Measurements from ENCODE around the gene SLC66A1. TPM values are rescaled to one million over a fixed set of nuclear protein-coding genes. Genes with fewer than 3 reads are reported as not detected.

The SLC66A1 gene
- polyA plus RNA-seq, 2 of the 4 experiments (the other 2 are of a cell fraction) = 5.6 to 12.6 TPM

GRCh38 chr1:19310061-19310460 lies 2.1 kb upstream of the SLC66A1 start:
- POLR2A ChIA-PET = no interaction called here
- peaks cover 17% of the 10 kb centered on the region; the same call in 2 of the 3 replicates for H3K4me1 ChIP-seq
- ATAC-seq = no peak

GRCh38 chr1:19310720-19311502 lies 1.2 kb upstream of the SLC66A1 start:
- peak overlapping the region; percentile 84 to 94 for H3K27ac ChIP-seq
- H3K4me3 ChIP-seq = peak overlapping the region; percentile 79
- H3K4me1 ChIP-seq = peaks cover 17% of the 10 kb centered on the region; the same call in 2 of the 3 replicates
- ChIA-PET CTCF (interaction anchor here (1.5 kb wide), 1 partner anchor 30 kb away, joined by 5 read pairs; no protein-coding TSS in a partner anchor), POLR2A (no interaction called here)
- 50% methylated on average over 13 of the region's 13 CpGs for WGBS (ENCODE audit: missing lambda C conversion rate)
- ATAC-seq = peak in 1 of 2 experiments; percentile 21; a peak in 3 of 6 replicates
- peak overlapping the region; percentile 86 for H3K4me2 ChIP-seq
- H3K9me3 ChIP-seq = no peaks in the 10 kb centered on the region
- DNase-seq (ENCODE audit: low read depth in 1 of 2, low spot score in 1 of 2) = no peak
- no peak for FAIRE-seq
- TF ChIP-seq E2F6 (IDR thresholded peaks at IDR 0.05; ENCODE audit: borderline replicate concordance, low read depth) = no peak
- no peak for TF ChIP-seq PBX3 (IDR thresholded peaks at IDR 0.05)
- TF ChIP-seq CBX8 (IDR thresholded peaks at IDR 0.05) = no peak
- TF ChIP-seq SREBF2 (IDR thresholded peaks at IDR 0.05) = no peak

More at GRCh38 chr1:19310061-19310460, 2.1 kb upstream of the SLC66A1 start:
- DNase-seq (ENCODE audit: low read depth in 1 of 2, low spot score in 1 of 2) = no peak
- Histone ChIP-seq H3K4me2 (no peak overlapping the region), H3K9me3 (no peaks in the 10 kb centered on the region), H3K4me3 (no peak overlapping the region), H3K27ac (no peak overlapping the region)
- CTCF ChIA-PET = interaction anchor here (1.0 to 1.3 kb wide), 3 partner anchors 54 to 344 kb away, joined by 3 read pairs; no protein-coding TSS in a partner anchor
- 94% methylated on average over 7 of the region's 7 CpGs for WGBS (ENCODE audit: missing lambda C conversion rate)
- TF ChIP-seq TP53 (CRISPR knock-in tag; IDR thresholded peaks at IDR 0.05) (no peak), EHMT2 (IDR thresholded peaks at IDR 0.05; ENCODE audit: low read depth) (no peak), MAZ (IDR thresholded peaks at IDR 0.05; ENCODE audit: borderline replicate concordance, low read depth, low read length) (no peak), NFE2L2 (conservative IDR thresholded peaks at IDR 0.05; ENCODE audit: low read length) (no peak)
- no peak for FAIRE-seq

- no peak for FAIRE-seq
- Histone ChIP-seq H3K4me3 (peak overlapping the region; percentile 79), H3K9me3 (no peaks in the 10 kb centered on the region), H3K4me2 (peak overlapping the region; percentile 86), H3K27ac (peak overlapping the region; percentile 84 to 94), H3K4me1 (peaks cover 17% of the 10 kb centered on the region; the same call in 2 of the 3 replicates)
- DNase-seq (ENCODE audit: low read depth in 1 of 2, low spot score in 1 of 2) = peak in 1 of 2 experiments; percentile 21
- ATAC-seq = peak in 1 of 2 experiments; percentile 54; a peak in 5 of 6 replicates
- TF ChIP-seq BHLHE40 (IDR thresholded peaks at IDR 0.05; ENCODE audit: low read depth, low read length) (no peak), PHF8 (IDR thresholded peaks at IDR 0.05; ENCODE audit: borderline replicate concordance, low read depth) (peak; percentile 47; the same call in 1 of the 2 replicates)
- CTCF ChIA-PET = interaction anchor here (1.5 kb wide), 1 partner anchor 30 kb away, joined by 5 read pairs; no protein-coding TSS in a partner anchor
- WGBS (ENCODE audit: missing lambda C conversion rate) = 16% methylated on average over 5 of the region's 29 CpGs
- POLR2A ChIA-PET = no interaction called here
Observed at GRCh38 chr1:19311503-19311930, 609 bp upstream of the SLC66A1 start.

- Histone ChIP-seq H3K27ac (peak overlapping the region; percentile 79 to 94), H3K9me3 (no peaks in the 10 kb centered on the region), H3K4me1 (peaks cover 17% of the 10 kb centered on the region; the same call in 2 of the 3 replicates), H3K4me3 (peak overlapping the region; percentile 79), H3K4me2 (peak overlapping the region; percentile 90)
- POLR2A ChIA-PET = interaction anchor here (1.0 kb wide), 1 partner anchor 20 kb away, joined by 3 read pairs; no protein-coding TSS in a partner anchor
- ATAC-seq (peak in 1 of 2 experiments; percentile 53; a peak in 3 of 6 replicates), DNase-seq (ENCODE audit: low read depth in 1 of 2, low spot score in 1 of 2) (no peak), FAIRE-seq (no peak)
- CTCF ChIA-PET = interaction anchor here (1.5 kb wide), 1 partner anchor 28 kb away, joined by 5 read pairs; no protein-coding TSS in a partner anchor
- 86% methylated on average over 11 of the region's 20 CpGs for whole genome bisulfite sequencing (ENCODE audit: missing lambda C conversion rate)
- no peak for TF ChIP-seq CHD4 (IDR thresholded peaks at IDR 0.05; ENCODE audit: borderline replicate concordance)
- TF ChIP-seq FOSB (CRISPR knock-in tag; IDR thresholded peaks at IDR 0.05) = no peak
- no peak for TF ChIP-seq MAX (IDR thresholded peaks at IDR 0.05)
- no peak for TF ChIP-seq SMC3 (IDR thresholded peaks at IDR 0.05)
- no peak for TF ChIP-seq CBX2 (IDR thresholded peaks at IDR 0.05; ENCODE audit: borderline replicate concordance, low read depth)
- no peak for TF ChIP-seq TP53 (CRISPR knock-in tag; IDR thresholded peaks at IDR 0.05)
- TF ChIP-seq CBX8 (IDR thresholded peaks at IDR 0.05) = no peak
- no peak for TF ChIP-seq USF2 (IDR thresholded peaks at IDR 0.05)
- TF ChIP-seq MAZ (IDR thresholded peaks at IDR 0.05; ENCODE audit: borderline replicate concordance, low read depth, low read length) = no peak
- TF ChIP-seq REST (IDR thresholded peaks at IDR 0.05) = no peak
- no peak for TF ChIP-seq FOXS1 (CRISPR knock-in tag; IDR thresholded peaks at IDR 0.05)
Observed at GRCh38 chr1:19312782-19313635, 883 bp downstream of the SLC66A1 start.

Measured in A549 (cell line).